ENCODE results near the gene GPC3.

Gene GPC3

GRCh38 chrX:133640161-133641015, 345.0 kb downstream of the GPC3 start:
- H3K4me3 ChIP-seq (ENCODE audit: low read depth, low read length) = no peak overlapping the region
- DNase-seq (ENCODE audit: low read depth) = peak; percentile 52
- in situ Hi-C loops (cut with HindIII; ENCODE audit: low sequenced_read_pairs) = no loop called here
- no peak for TF ChIP-seq CTCF (IDR thresholded peaks at IDR 0.05; ENCODE audit: low read depth, low read length, missing control alignments)

- H3K4me3 ChIP-seq (ENCODE audit: low read depth, low read length) = no peak overlapping the region
- in situ Hi-C loops (cut with HindIII; ENCODE audit: low sequenced_read_pairs) = no loop called here
- DNase-seq (ENCODE audit: low read depth) = no peak
- no peak for TF ChIP-seq CTCF (IDR thresholded peaks at IDR 0.05; ENCODE audit: low read depth, low read length, missing control alignments)
These were observed 345.7 kb downstream of the GPC3 start for GRCh38 chrX:133639726-133640125.

GRCh38 chrX:133638285-133638684, 347.1 kb downstream of the GPC3 start:
- in situ Hi-C loops (cut with HindIII; ENCODE audit: low sequenced_read_pairs) = no loop called here
- no peak for TF ChIP-seq CTCF (IDR thresholded peaks at IDR 0.05; ENCODE audit: low read depth, low read length, missing control alignments)
- H3K4me3 ChIP-seq (ENCODE audit: low read depth, low read length) = no peak overlapping the region
- no peak for DNase-seq (ENCODE audit: low read depth)

- no peak for DNase-seq (ENCODE audit: low read depth)
- in situ Hi-C loops (cut with HindIII; ENCODE audit: low sequenced_read_pairs) = no loop called here
- H3K4me3 ChIP-seq (ENCODE audit: low read depth, low read length) = no peak overlapping the region
- no peak for TF ChIP-seq CTCF (IDR thresholded peaks at IDR 0.05; ENCODE audit: low read depth, low read length, missing control alignments)
These were observed 347.6 kb downstream of the GPC3 start for GRCh38 chrX:133637765-133638164.

GRCh38 chrX:133636009-133636408, 349.4 kb downstream of the GPC3 start:
- no peak for DNase-seq (ENCODE audit: low read depth)
- no peak for TF ChIP-seq CTCF (IDR thresholded peaks at IDR 0.05; ENCODE audit: low read depth, low read length, missing control alignments)
- H3K4me3 ChIP-seq (ENCODE audit: low read depth, low read length) = no peak overlapping the region
- in situ Hi-C loops (cut with HindIII; ENCODE audit: low sequenced_read_pairs) = no loop called here

GRCh38 chrX:133634416-133634815, 351.0 kb downstream of the GPC3 start:
- TF ChIP-seq CTCF (IDR thresholded peaks at IDR 0.05; ENCODE audit: low read depth, low read length, missing control alignments) = no peak
- H3K4me3 ChIP-seq (ENCODE audit: low read depth, low read length) = no peak overlapping the region
- DNase-seq (ENCODE audit: low read depth) = no peak
- in situ Hi-C loops (cut with HindIII; ENCODE audit: low sequenced_read_pairs) = no loop called here

Measured in astrocyte of the cerebellum (primary cell).